Natural killer cell (primary cell): ENCODE measurements around the gene ARHGAP24. TPM values are rescaled to one million over a fixed set of nuclear protein-coding genes. Genes with fewer than 3 reads are reported as not detected.

Source experiments
- ATAC-seq, 3 donors: fragments of 150-1000 bp in 2 of 3; fragments of 200-7000 bp in 1 of 3; cut with Tn5 transposase; 1 replicate in 1 of 3; 2 replicates in 2 of 3; pipeline ENCODE4 v1.10.0; 2021; ENCODE audit warnings: mild to moderate bottlenecking in 2 of 3, moderate library complexity in 2 of 3
- DNase-seq, 2 donors: peaks; one replicate each; pipeline versions ENCODE4 v3.0.0 to v3.0.0-alpha.2; 2013 to 2021; ENCODE audit warnings: mixed read lengths in 1 of 2
- H3K27ac ChIP-seq: one replicate; pipeline ENCODE4 v1.5.1; 2013; ENCODE audit warnings: mild to moderate bottlenecking, low read length
- H3K27me3 ChIP-seq: one replicate; pipeline ENCODE4 v1.6.1; 2013; ENCODE audit warnings: low read length; ENCODE audit not compliant: control insufficient read depth, insufficient read depth
- H3K36me3 ChIP-seq: one replicate; pipeline ENCODE4 v1.6.1; 2013; ENCODE audit warnings: low read length; ENCODE audit not compliant: control insufficient read depth, insufficient read depth
- H3K4me1 ChIP-seq: one replicate; pipeline ENCODE4 v1.6.1; 2013; ENCODE audit warnings: low read length; ENCODE audit not compliant: control insufficient read depth, insufficient read depth
- H3K4me3 ChIP-seq: one replicate; pipeline ENCODE4 v1.5.1; 2013; ENCODE audit warnings: low read length
- H3K9me3 ChIP-seq: one replicate; pipeline ENCODE4 v1.6.1; 2013; ENCODE audit warnings: low read length; ENCODE audit not compliant: control insufficient read depth, insufficient read depth
- H3K27ac Mint-ChIP-seq, 2 donors: one replicate each; pipeline ENCODE4 v1.8.0; 2022; ENCODE audit warnings: mild to moderate bottlenecking in 2 of 2, mixed read lengths in 2 of 2, moderate library complexity in 1 of 2
- H3K27me3 Mint-ChIP-seq, 2 donors: one replicate each; pipeline ENCODE4 v1.8.0; 2022; ENCODE audit warnings: low read depth in 2 of 2, mixed read lengths in 2 of 2
- H3K36me3 Mint-ChIP-seq: one replicate; pipeline ENCODE4 v1.8.0; 2022; ENCODE audit warnings: mixed read lengths
- H3K4me1 Mint-ChIP-seq, 2 donors: one replicate each; pipeline ENCODE4 v1.8.0; 2022; ENCODE audit warnings: mixed read lengths in 2 of 2
- H3K4me3 Mint-ChIP-seq: one replicate; pipeline ENCODE4 v1.8.0; 2022; ENCODE audit warnings: mild to moderate bottlenecking, moderate library complexity, mixed read lengths
- H3K9me3 Mint-ChIP-seq, 2 donors: one replicate each; pipeline ENCODE4 v1.8.0; 2022; ENCODE audit warnings: mixed read lengths in 2 of 2
- CTCF ChIP-seq: fragments of 200-600 bp; IDR thresholded peaks from one replicate; pipeline ENCODE4 v1.8.0; 2022; ENCODE audit warnings: antibody characterized with exemption
- WGBS: methylation state at CpG from one replicate; pipeline ENCODE4 v1.1.7; 2013; ENCODE audit warnings: missing lambda C conversion rate; ENCODE audit not compliant: insufficient coverage; 5-methylcytosine and 5-hydroxymethylcytosine counted together
- intact Hi-C: fragments of 100-400 bp; cut with micrococcal nuclease; formaldehyde crosslinking; loops from one replicate; pipeline ENCODE4 v1.14.2; 2022
- total RNA-seq, 4 donors: library from RNA; stranded (reverse); fragments of 120-200 nt in 1 of 4; gene quantifications; one replicate each; pipeline versions ENCODE4 v1.2.3 to v1.2.4, GENCODE V29; 2013 to 2022

ARHGAP24 gene
- total RNA-seq, 3 donors from 2014 or later (not counting 1 experiment from before 2014, with no cell fraction given): 1.7 to 3.6 (median 1.7) TPM

DNA sequence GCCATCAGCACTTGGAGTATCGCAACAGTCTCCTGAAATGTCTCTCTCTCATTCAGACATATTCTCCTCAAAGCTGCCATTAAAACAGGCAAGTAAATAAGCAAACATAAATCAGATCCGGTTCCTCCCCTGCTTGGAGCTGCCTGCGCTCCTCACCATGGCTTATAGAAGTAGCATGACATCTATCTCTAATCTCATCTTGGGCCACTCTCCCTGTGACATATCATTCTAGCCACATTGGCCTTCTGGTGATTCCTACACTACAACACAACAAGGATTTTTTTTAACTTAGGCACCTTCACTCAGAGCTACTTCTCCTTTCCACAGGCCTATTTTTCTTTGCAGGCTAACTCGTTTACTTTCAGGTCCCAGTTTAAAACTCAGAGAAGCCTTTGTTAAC is 387.9 kb downstream of the ARHGAP24 start:
- Histone ChIP-seq H3K4me1 (no peaks in the 10 kb centered on the region), H3K4me3 (no peak overlapping the region), H3K27ac (no peak overlapping the region), H3K36me3 (no peaks in the 10 kb centered on the region), H3K27me3 (no peaks in the 10 kb centered on the region), H3K9me3 (no peaks in the 10 kb centered on the region)
- WGBS: 81% methylated on average over 4 of the region's 4 CpGs
- ATAC-seq (no peak), DNase-seq (no peak)
- Mint-ChIP-seq H3K4me3 (no peak overlapping the region), H3K27ac (no peak overlapping the region), H3K27me3 (no peaks in the 10 kb centered on the region), H3K4me1 (no peaks in the 10 kb centered on the region), H3K36me3 (no peaks in the 10 kb centered on the region), H3K9me3 (peaks cover 3% of the 10 kb centered on the region in 2 donors)
- TF ChIP-seq CTCF: no peak
- intact Hi-C loops: no loop called here

GRCh38 chr4:85864259-85865205 is 389.6 kb downstream of the ARHGAP24 start:
- Mint-ChIP-seq H3K4me3 (no peak overlapping the region), H3K27ac (no peak overlapping the region), H3K27me3 (no peaks in the 10 kb centered on the region), H3K4me1 (no peaks in the 10 kb centered on the region), H3K9me3 (peaks cover 0 to 3% of the 10 kb centered on the region in 2 donors), H3K36me3 (no peaks in the 10 kb centered on the region)
- Histone ChIP-seq H3K9me3 (no peaks in the 10 kb centered on the region), H3K27ac (no peak overlapping the region), H3K27me3 (no peaks in the 10 kb centered on the region), H3K4me1 (no peaks in the 10 kb centered on the region), H3K4me3 (no peak overlapping the region), H3K36me3 (no peaks in the 10 kb centered on the region)
- no peak for DNase-seq
- ATAC-seq: no peak
- 86% methylated on average over 4 of the region's 5 CpGs for WGBS
- no peak for TF ChIP-seq CTCF
- intact Hi-C loops: no loop called here

- no peaks in the 10 kb centered on the region for H3K36me3 ChIP-seq
- no peak overlapping the region for H3K27ac ChIP-seq
- intact Hi-C loops: no loop called here
Measured at GRCh38 chr4:85865256-85865655, 390.3 kb downstream of the ARHGAP24 start.

More at GRCh38 chr4:85865256-85865655, 390.3 kb downstream of the ARHGAP24 start:
- Mint-ChIP-seq H3K4me1 (no peaks in the 10 kb centered on the region), H3K36me3 (no peaks in the 10 kb centered on the region), H3K9me3 (peaks cover 0 to 3% of the 10 kb centered on the region in 2 donors), H3K4me3 (no peak overlapping the region), H3K27me3 (no peaks in the 10 kb centered on the region), H3K27ac (no peak overlapping the region)
- H3K9me3 ChIP-seq: no peaks in the 10 kb centered on the region
- ATAC-seq: no peak
- H3K4me3 ChIP-seq: no peak overlapping the region
- no peak for DNase-seq
- H3K27me3 ChIP-seq: no peaks in the 10 kb centered on the region
- no peaks in the 10 kb centered on the region for H3K4me1 ChIP-seq
- no peak for TF ChIP-seq CTCF
